ENCODE results near the gene ZMYND8. TPM values are rescaled to one million over a fixed set of nuclear protein-coding genes. Genes with fewer than 3 reads are reported as not detected.
A peak's percentile ranks its signal among the peaks of the same experiment; 100 is the strongest.
"Not testable (repeated sequence)": the region's sequence is repeated elsewhere in the genome, so short reads cannot be mapped to it uniquely, and the experiment has no call there.

Gene ZMYND8
- total and polyA plus RNA-seq, 2 donors (not counting 3 experiments of a cell fraction or from before 2014, with no cell fraction given): 30.6 to 75.2 TPM

DNA sequence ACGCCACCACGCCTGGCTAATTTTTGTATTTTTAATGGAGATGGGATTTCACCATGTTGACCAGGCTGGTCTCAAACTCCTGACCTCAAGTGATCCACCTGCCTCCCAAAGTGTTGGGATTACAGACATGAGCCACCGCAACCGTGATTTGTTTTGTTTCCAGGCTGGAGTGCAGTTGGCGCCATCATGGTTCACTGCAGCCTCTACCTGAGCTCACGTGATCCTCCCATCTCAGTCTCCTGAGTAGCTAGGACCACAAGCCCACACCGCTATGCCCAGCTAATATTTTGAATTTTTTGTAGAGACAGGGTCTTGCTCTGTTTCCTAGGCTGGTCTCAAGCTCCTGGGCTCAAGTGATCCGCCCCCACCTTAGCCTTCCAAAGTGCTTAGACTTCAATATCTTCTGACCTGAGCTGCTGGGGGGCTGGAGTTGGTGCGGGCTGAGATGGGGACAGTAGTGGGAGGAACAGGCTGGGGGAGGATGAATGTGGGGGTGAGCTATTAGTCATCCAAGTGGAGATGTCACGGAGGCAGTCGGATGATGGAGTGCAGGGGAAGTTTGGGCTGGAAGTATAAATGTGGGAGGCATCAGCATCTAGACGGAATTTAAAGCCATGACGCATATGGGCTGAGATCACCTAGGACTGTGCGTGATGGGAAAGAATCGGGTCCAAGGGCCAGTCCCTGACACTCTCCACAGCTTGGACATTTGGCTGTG lies 23.1 kb upstream of the ZMYND8 start:
- no peaks in the 10 kb centered on the region for H3K79me2 ChIP-seq (ENCODE audit: control insufficient read depth, insufficient read depth, low read length)
- H4K20me1 ChIP-seq (replicated peaks; ENCODE audit: control insufficient read depth, extremely low read depth, insufficient read depth, low read length): no peaks in the 10 kb centered on the region
- no peak for FAIRE-seq
- no peak for DNase-seq (ENCODE audit: low read depth, low spot score)
- dilution Hi-C loops (cut with MboI; ENCODE audit: extremely low pct_ligation_motif_present, low sequenced_read_pairs) (no loop called here), intact Hi-C loops (cut with micrococcal nuclease) (no loop called here)
- TF ChIP-seq MYC (IDR thresholded peaks at IDR 0.05; ENCODE audit: low read depth, low read length): no peak
- no peak overlapping the region for H3K9ac ChIP-seq (replicated peaks; ENCODE audit: extremely low read depth, insufficient read depth, low read length)
- BruUV-seq (replicated peaks): no TSS peak
- no peak overlapping the region for H3K4me3 ChIP-seq (replicated peaks in 1 of 3; ENCODE audit: insufficient read depth in 1 of 3, low read depth in 1 of 3, low read length in 3 of 3)
- H3K36me3 ChIP-seq (ENCODE audit: control insufficient read depth in 2 of 2, extremely low read depth in 1 of 2, insufficient read depth in 2 of 2, low read length in 2 of 2): no peaks in the 10 kb centered on the region
- peaks cover 5% of the 10 kb centered on the region for H3K4me1 ChIP-seq (ENCODE audit: control insufficient read depth, extremely low read depth, insufficient read depth, low read length)
- POLR2A ChIA-PET: interaction anchor here (0.5 to 1.5 kb wide), 2 partner anchors 13 to 20 kb away, joined by 3 read pairs; no protein-coding TSS in a partner anchor
- H3K27ac ChIP-seq (ENCODE audit: insufficient read depth, low read depth, low read length): no peak overlapping the region
- no peak overlapping the region for H2AFZ ChIP-seq (ENCODE audit: low read depth, low read length)
- H3K9me3 ChIP-seq (replicated peaks; ENCODE audit: control insufficient read depth, insufficient read depth, low read length): no peaks in the 10 kb centered on the region
- H3K4me2 ChIP-seq (ENCODE audit: insufficient read depth, low read length): no peak overlapping the region
- no peaks in the 10 kb centered on the region for H3K27me3 ChIP-seq (ENCODE audit: control insufficient read depth in 2 of 2, insufficient read depth in 2 of 2, low read length in 2 of 2)
- CTCF ChIA-PET: interaction anchor here (0.7 to 8.8 kb wide), 7 partner anchors 13 to 174 kb away, joined by 3 to 739 read pairs (median 7); partner anchors contain the start of gene ZMYND8
- no peaks in the 10 kb centered on the region for H3K9me1 ChIP-seq (replicated peaks; ENCODE audit: control insufficient read depth, extremely low read depth, insufficient read depth, low read length)

- ChIA-PET CTCF (interaction anchor here (1.1 to 8.8 kb wide), 3 partner anchors 11 to 104 kb away, joined by 3 to 739 read pairs (median 4); no protein-coding TSS in a partner anchor), POLR2A (interaction anchor here (0.6 kb wide), 2 partner anchors 102 to 127 kb away, joined by 3 to 4 read pairs; no protein-coding TSS in a partner anchor)
- intact Hi-C loops (cut with micrococcal nuclease) (no loop called here), dilution Hi-C loops (cut with MboI; ENCODE audit: extremely low pct_ligation_motif_present, low sequenced_read_pairs) (no loop called here)
- Histone ChIP-seq H3K9me3 (replicated peaks; ENCODE audit: control insufficient read depth, insufficient read depth, low read length) (no peaks in the 10 kb centered on the region), H3K9me1 (replicated peaks; ENCODE audit: control insufficient read depth, extremely low read depth, insufficient read depth, low read length) (no peaks in the 10 kb centered on the region), H3K27me3 (ENCODE audit: control insufficient read depth in 2 of 2, insufficient read depth in 2 of 2, low read length in 2 of 2) (no peaks in the 10 kb centered on the region), H2AFZ (ENCODE audit: low read depth, low read length) (peak overlapping the region; percentile 48), H3K9ac (replicated peaks; ENCODE audit: extremely low read depth, insufficient read depth, low read length) (no peak overlapping the region), H3K4me1 (ENCODE audit: control insufficient read depth, extremely low read depth, insufficient read depth, low read length) (no peaks in the 10 kb centered on the region), H3K36me3 (ENCODE audit: control insufficient read depth in 2 of 2, extremely low read depth in 1 of 2, insufficient read depth in 2 of 2, low read length in 2 of 2) (no peaks in the 10 kb centered on the region), H3K4me2 (ENCODE audit: insufficient read depth, low read length) (no peak overlapping the region), H3K27ac (ENCODE audit: insufficient read depth, low read depth, low read length) (no peak overlapping the region), H4K20me1 (replicated peaks; ENCODE audit: control insufficient read depth, extremely low read depth, insufficient read depth, low read length) (no peaks in the 10 kb centered on the region), H3K79me2 (ENCODE audit: control insufficient read depth, insufficient read depth, low read length) (no peaks in the 10 kb centered on the region), H3K4me3 (replicated peaks in 1 of 3; ENCODE audit: insufficient read depth in 1 of 3, low read depth in 1 of 3, low read length in 3 of 3) (no peak overlapping the region)
- DNase-seq (ENCODE audit: low read depth, low spot score) (no peak), FAIRE-seq (no peak)
- TF ChIP-seq JUN (IDR thresholded peaks at IDR 0.05; ENCODE audit: borderline replicate concordance, insufficient read depth, insufficient read length, low read depth): no peak
- TF ChIP-seq FOS (IDR thresholded peaks at IDR 0.05; ENCODE audit: borderline replicate concordance, insufficient read depth, low read length): no peak
- TF ChIP-seq MYC (IDR thresholded peaks at IDR 0.05; ENCODE audit: low read depth, low read length): no peak
- TF ChIP-seq EZH2 (IDR thresholded peaks at IDR 0.05; ENCODE audit: borderline replicate concordance, low read depth, low read length, severe bottlenecking): no peak
- TF ChIP-seq POLR2A (IDR thresholded peaks at IDR 0.05; ENCODE audit: low read depth, low read length): no peak
- TF ChIP-seq, protein P1, sequence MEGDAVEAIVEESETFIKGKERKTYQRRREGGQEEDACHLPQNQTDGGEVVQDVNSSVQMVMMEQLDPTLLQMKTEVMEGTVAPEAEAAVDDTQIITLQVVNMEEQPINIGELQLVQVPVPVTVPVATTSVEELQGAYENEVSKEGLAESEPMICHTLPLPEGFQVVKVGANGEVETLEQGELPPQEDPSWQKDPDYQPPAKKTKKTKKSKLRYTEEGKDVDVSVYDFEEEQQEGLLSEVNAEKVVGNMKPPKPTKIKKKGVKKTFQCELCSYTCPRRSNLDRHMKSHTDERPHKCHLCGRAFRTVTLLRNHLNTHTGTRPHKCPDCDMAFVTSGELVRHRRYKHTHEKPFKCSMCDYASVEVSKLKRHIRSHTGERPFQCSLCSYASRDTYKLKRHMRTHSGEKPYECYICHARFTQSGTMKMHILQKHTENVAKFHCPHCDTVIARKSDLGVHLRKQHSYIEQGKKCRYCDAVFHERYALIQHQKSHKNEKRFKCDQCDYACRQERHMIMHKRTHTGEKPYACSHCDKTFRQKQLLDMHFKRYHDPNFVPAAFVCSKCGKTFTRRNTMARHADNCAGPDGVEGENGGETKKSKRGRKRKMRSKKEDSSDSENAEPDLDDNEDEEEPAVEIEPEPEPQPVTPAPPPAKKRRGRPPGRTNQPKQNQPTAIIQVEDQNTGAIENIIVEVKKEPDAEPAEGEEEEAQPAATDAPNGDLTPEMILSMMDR (IDR thresholded peaks at IDR 0.05; ENCODE audit: extremely low read depth in 1 of 2, insufficient read depth in 1 of 2, low read depth in 1 of 2, low read length in 2 of 2): no peak
- no TSS peak for BruUV-seq (replicated peaks)
Observed at GRCh38 chr20:47377122-47377722, 20.7 kb upstream of the ZMYND8 start.

DNA sequence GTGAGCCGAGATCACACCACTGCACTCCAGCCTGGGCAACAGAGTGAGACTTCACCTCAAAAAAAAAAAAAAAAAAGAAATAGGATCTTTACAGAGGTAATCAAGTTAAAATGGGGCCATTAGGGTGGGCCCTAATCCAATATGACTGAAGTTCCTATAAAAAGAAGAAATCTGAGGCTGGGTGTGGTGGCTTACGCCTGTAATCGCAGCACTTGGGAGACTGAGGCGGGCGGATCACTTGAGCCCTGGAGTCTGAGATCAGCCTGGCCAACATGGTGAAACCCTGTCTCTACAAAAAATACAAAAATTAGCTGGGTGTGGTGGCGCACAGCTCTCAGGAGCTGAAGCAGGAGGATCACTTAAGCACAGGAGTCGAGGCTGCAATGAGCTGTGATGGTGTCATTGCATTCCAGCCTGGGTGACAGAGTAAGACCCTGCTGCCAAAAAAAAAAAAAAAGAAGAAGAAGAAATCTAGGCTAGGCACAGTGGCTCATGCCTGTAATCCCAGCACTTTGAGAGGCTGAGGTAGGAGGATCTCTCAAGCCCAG lies 19.7 kb upstream of the ZMYND8 start:
- H3K4me3 ChIP-seq (replicated peaks in 1 of 3; ENCODE audit: insufficient read depth in 1 of 3, low read depth in 1 of 3, low read length in 3 of 3); H3K27ac ChIP-seq (ENCODE audit: insufficient read depth, low read depth, low read length); FAIRE-seq; H3K9ac ChIP-seq (replicated peaks; ENCODE audit: extremely low read depth, insufficient read depth, low read length); H4K20me1 ChIP-seq (replicated peaks; ENCODE audit: control insufficient read depth, extremely low read depth, insufficient read depth, low read length); H3K9me3 ChIP-seq (replicated peaks; ENCODE audit: control insufficient read depth, insufficient read depth, low read length); H3K79me2 ChIP-seq (ENCODE audit: control insufficient read depth, insufficient read depth, low read length); POLR2A ChIA-PET; H2AFZ ChIP-seq (ENCODE audit: low read depth, low read length); H3K27me3 ChIP-seq (ENCODE audit: control insufficient read depth in 2 of 2, insufficient read depth in 2 of 2, low read length in 2 of 2); dilution Hi-C loops (cut with MboI; ENCODE audit: extremely low pct_ligation_motif_present, low sequenced_read_pairs); H3K36me3 ChIP-seq (ENCODE audit: control insufficient read depth in 2 of 2, extremely low read depth in 1 of 2, insufficient read depth in 2 of 2, low read length in 2 of 2); H3K4me1 ChIP-seq (ENCODE audit: control insufficient read depth, extremely low read depth, insufficient read depth, low read length); BruUV-seq (replicated peaks); H3K4me2 ChIP-seq (ENCODE audit: insufficient read depth, low read length); CTCF ChIA-PET; DNase-seq (ENCODE audit: low read depth, low spot score); intact Hi-C loops (cut with micrococcal nuclease); H3K9me1 ChIP-seq (replicated peaks; ENCODE audit: control insufficient read depth, extremely low read depth, insufficient read depth, low read length): not testable (repeated sequence)

All from endothelial cell of umbilical vein (primary cell).